ENCODE results near the gene TKT.

The TKT gene

DNA sequence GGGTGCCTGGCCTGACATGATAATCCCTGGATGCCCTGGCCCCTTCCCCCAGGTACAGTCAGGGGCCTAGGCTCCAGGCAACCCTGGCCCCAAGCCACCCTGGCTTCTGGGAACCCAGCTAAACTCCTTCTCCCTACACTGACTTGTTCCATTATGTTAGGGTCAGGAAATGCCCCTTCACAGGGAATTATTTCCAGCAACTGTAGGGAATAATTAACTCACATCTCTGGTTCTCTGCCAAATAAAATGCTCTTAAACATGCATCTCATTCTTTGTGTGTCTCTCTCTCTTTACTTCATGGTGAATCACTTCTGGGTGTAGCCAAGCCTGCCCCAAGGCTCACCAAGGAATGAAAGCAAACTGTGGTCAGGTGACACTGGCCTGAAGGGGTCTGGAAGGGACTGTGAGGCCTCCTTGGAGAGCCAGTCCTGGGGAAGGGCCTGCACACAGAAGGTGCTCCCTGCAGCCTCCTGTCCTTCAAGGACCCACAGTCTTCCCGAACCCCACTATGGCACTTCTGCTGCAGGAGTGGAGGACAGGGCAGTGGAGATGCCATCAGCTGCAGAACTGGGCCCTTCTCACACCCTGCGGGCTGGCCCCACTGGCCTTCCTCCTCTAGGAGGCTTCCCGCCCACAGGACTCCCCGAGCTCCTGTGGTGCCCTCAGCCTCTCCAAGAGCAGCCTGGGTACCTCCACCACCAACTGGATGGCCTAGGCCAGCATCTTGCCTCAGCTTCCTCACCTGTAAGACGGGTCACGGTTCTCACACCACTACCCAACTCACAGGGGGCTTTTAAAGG lies 17.6 kb downstream of the TKT start:
- Histone ChIP-seq H2BK12ac (ENCODE audit: low read length in 2 of 2) (peak overlapping the region; percentile 59 to 75), H4K8ac (ENCODE audit: low read length) (peak overlapping the region; percentile 72), H2BK15ac (ENCODE audit: low read depth, poor library complexity, severe bottlenecking) (peak overlapping the region; percentile 19), H3K79me1 (replicated peaks; ENCODE audit: low read length, poor library complexity, severe bottlenecking) (peaks cover 10% of the 10 kb centered on the region), H3K9ac (ENCODE audit: low read length) (peak overlapping the region; percentile 57), H2BK120ac (ENCODE audit: low read depth, low read length) (no peak overlapping the region), H3K36me3 (ENCODE audit: control insufficient read depth in 1 of 2, insufficient read depth in 2 of 2, low read depth in 1 of 2, low read length in 2 of 2) (peaks cover 74 to 81% of the 10 kb centered on the region in 2 experiments), H3K4ac (ENCODE audit: low read depth in 1 of 2, low read length in 2 of 2) (peak overlapping the region; percentile 57 to 67), H3K4me2 (ENCODE audit: low read length, poor library complexity, severe bottlenecking) (peak overlapping the region; percentile 42), H2AFZ (ENCODE audit: low read depth, low read length) (no peak overlapping the region), H2AK5ac (ENCODE audit: low read length, severe bottlenecking) (peak overlapping the region; percentile 100), H3K4me1 (ENCODE audit: control insufficient read depth, insufficient read depth, low read depth, low read length) (peaks cover 72% of the 10 kb centered on the region), H3K23ac (ENCODE audit: low read length in 2 of 2) (no peak overlapping the region), H3K27ac (ENCODE audit: low read length, poor library complexity, severe bottlenecking) (peak overlapping the region; percentile 98), H2BK5ac (ENCODE audit: low read depth, low read length, poor library complexity, severe bottlenecking) (peak overlapping the region; percentile 88), H3K9me3 (ENCODE audit: control insufficient read depth, low read length) (no peaks in the 10 kb centered on the region), H3K4me3 (ENCODE audit: insufficient read depth in 1 of 2, low read depth in 1 of 2, low read length in 2 of 2) (no peak overlapping the region), H3K18ac (ENCODE audit: low read depth in 1 of 2, low read length in 2 of 2) (peak overlapping the region; percentile 72 to 92), H3K27me3 (ENCODE audit: control insufficient read depth in 1 of 2, insufficient read depth in 1 of 2, low read length in 2 of 2) (no peaks in the 10 kb centered on the region), H4K91ac (ENCODE audit: low read length) (peak overlapping the region; percentile 95), H3K14ac (ENCODE audit: low read length in 2 of 2) (peak overlapping the region in 1 of 2 experiments; percentile 30)
- 91% methylated on average over 6 of the region's 6 CpGs for WGBS
- DNase-seq = peak; percentile 93

DNA sequence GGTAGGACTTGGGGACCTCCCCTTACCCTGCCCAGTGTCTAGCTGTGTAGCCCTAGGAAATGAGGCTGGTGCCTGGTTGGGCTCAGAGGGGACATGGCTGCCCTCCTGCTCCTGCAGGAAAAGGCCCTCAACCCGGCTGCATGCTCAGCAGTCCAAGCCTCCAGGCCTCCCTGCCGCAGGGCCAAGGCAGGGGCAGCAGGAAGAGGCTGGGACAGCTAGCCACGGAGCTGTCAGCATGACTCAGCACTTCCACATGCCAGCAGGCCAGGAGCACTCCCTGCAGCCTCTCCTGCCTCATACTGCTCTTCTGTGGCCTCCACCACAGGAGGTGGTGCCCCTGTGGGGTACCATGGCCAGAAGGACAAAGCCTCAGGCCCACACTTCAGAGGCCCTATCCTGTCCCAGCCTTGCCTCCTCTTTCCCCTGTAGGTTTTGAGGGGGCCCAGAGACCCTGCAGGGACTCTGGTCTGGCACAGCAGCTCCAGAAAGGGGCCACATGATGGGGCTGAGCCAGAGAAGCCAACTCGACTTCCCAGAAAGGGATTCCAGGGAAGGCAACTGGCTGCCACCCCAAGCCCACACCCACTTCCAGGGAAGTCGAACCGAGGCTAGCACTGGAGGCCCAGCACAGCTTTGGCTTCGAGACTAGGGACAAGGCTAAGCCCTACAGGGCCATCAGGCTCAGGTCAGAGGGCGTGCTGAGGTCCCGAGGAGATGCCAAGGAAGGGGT lies 19.5 kb downstream of the TKT start:
- Histone ChIP-seq H3K79me1 (replicated peaks; ENCODE audit: low read length, poor library complexity, severe bottlenecking) (peaks cover 26% of the 10 kb centered on the region), H2BK12ac (ENCODE audit: low read length in 2 of 2) (peak overlapping the region; percentile 12 to 88), H2BK5ac (ENCODE audit: low read depth, low read length, poor library complexity, severe bottlenecking) (peak overlapping the region; percentile 3), H3K4me3 (ENCODE audit: insufficient read depth in 1 of 2, low read depth in 1 of 2, low read length in 2 of 2) (peak overlapping the region in 1 of 2 experiments; percentile 1), H3K9ac (ENCODE audit: low read length) (peak overlapping the region; percentile 81), H3K4ac (ENCODE audit: low read depth in 1 of 2, low read length in 2 of 2) (peak overlapping the region; percentile 9 to 15), H3K4me2 (ENCODE audit: low read length, poor library complexity, severe bottlenecking) (no peak overlapping the region), H3K23ac (ENCODE audit: low read length in 2 of 2) (no peak overlapping the region), H3K36me3 (ENCODE audit: control insufficient read depth in 1 of 2, insufficient read depth in 2 of 2, low read depth in 1 of 2, low read length in 2 of 2) (peaks cover 79 to 91% of the 10 kb centered on the region in 2 experiments), H3K9me3 (ENCODE audit: control insufficient read depth, low read length) (no peaks in the 10 kb centered on the region), H3K4me1 (ENCODE audit: control insufficient read depth, insufficient read depth, low read depth, low read length) (peaks cover 67% of the 10 kb centered on the region), H2BK120ac (ENCODE audit: low read depth, low read length) (peak overlapping the region; percentile 58), H3K18ac (ENCODE audit: low read depth in 1 of 2, low read length in 2 of 2) (peak overlapping the region; percentile 49 to 94), H4K91ac (ENCODE audit: low read length) (peak overlapping the region; percentile 93), H2AK5ac (ENCODE audit: low read length, severe bottlenecking) (peak overlapping the region; percentile 66), H2BK15ac (ENCODE audit: low read depth, poor library complexity, severe bottlenecking) (no peak overlapping the region), H3K27me3 (ENCODE audit: control insufficient read depth in 1 of 2, insufficient read depth in 1 of 2, low read length in 2 of 2) (no peaks in the 10 kb centered on the region), H2AFZ (ENCODE audit: low read depth, low read length) (no peak overlapping the region), H3K27ac (ENCODE audit: low read length, poor library complexity, severe bottlenecking) (peak overlapping the region; percentile 79), H3K14ac (ENCODE audit: low read length in 2 of 2) (peak overlapping the region in 1 of 2 experiments; percentile 55), H4K8ac (ENCODE audit: low read length) (peak overlapping the region; percentile 50)
- 56% methylated on average over 9 of the region's 9 CpGs for WGBS
- DNase-seq = peak; percentile 91

DNA sequence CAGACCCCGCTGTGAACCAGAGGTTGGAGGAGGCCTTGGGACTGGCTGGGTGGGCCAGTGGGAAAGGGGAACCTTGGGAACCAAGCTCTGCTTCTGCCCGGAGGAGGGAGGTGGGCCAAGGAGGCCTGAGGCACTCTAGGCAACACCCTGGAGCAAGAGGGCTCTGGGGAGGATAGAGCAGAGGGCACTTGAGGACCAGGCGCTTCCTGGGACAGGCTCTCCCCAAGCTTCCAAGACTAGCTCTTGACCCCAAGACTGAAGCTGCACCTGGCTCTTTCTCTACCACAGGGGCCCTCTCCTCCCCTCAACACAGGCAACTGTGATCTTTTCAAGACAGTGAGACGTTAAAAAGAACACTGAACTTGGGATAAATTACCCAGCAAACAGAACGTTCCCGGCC lies 20.3 kb downstream of the TKT start:
- WGBS = 63% methylated on average over 4 of the region's 6 CpGs
- H3K4ac ChIP-seq (ENCODE audit: low read depth in 1 of 2, low read length in 2 of 2) = peak overlapping the region; percentile 15 to 48
- peak overlapping the region; percentile 93 for H4K91ac ChIP-seq (ENCODE audit: low read length)
- H3K9me3 ChIP-seq (ENCODE audit: control insufficient read depth, low read length) = no peaks in the 10 kb centered on the region
- H3K36me3 ChIP-seq (ENCODE audit: control insufficient read depth in 1 of 2, insufficient read depth in 2 of 2, low read depth in 1 of 2, low read length in 2 of 2) = peaks cover 79 to 91% of the 10 kb centered on the region in 2 experiments
- H3K27ac ChIP-seq (ENCODE audit: low read length, poor library complexity, severe bottlenecking) = peak overlapping the region; percentile 79
- H3K9ac ChIP-seq (ENCODE audit: low read length) = peak overlapping the region; percentile 81
- no peak overlapping the region for H2BK15ac ChIP-seq (ENCODE audit: low read depth, poor library complexity, severe bottlenecking)
- DNase-seq = no peak
- no peak overlapping the region for H3K23ac ChIP-seq (ENCODE audit: low read length in 2 of 2)
- H3K27me3 ChIP-seq (ENCODE audit: control insufficient read depth in 1 of 2, insufficient read depth in 1 of 2, low read length in 2 of 2) = no peaks in the 10 kb centered on the region
- H4K8ac ChIP-seq (ENCODE audit: low read length) = peak overlapping the region; percentile 50
- H3K4me2 ChIP-seq (ENCODE audit: low read length, poor library complexity, severe bottlenecking) = no peak overlapping the region
- peaks cover 33% of the 10 kb centered on the region for H3K79me1 ChIP-seq (replicated peaks; ENCODE audit: low read length, poor library complexity, severe bottlenecking)
- no peak overlapping the region for H2BK5ac ChIP-seq (ENCODE audit: low read depth, low read length, poor library complexity, severe bottlenecking)
- H3K4me1 ChIP-seq (ENCODE audit: control insufficient read depth, insufficient read depth, low read depth, low read length) = peaks cover 59% of the 10 kb centered on the region
- H2AK5ac ChIP-seq (ENCODE audit: low read length, severe bottlenecking) = peak overlapping the region; percentile 66
- H2AFZ ChIP-seq (ENCODE audit: low read depth, low read length) = no peak overlapping the region
- H3K18ac ChIP-seq (ENCODE audit: low read depth in 1 of 2, low read length in 2 of 2) = peak overlapping the region; percentile 41 to 94
- no peak overlapping the region for H3K4me3 ChIP-seq (ENCODE audit: insufficient read depth in 1 of 2, low read depth in 1 of 2, low read length in 2 of 2)
- H2BK12ac ChIP-seq (ENCODE audit: low read length in 2 of 2) = peak overlapping the region; percentile 35 to 45
- H3K14ac ChIP-seq (ENCODE audit: low read length in 2 of 2) = peak overlapping the region in 1 of 2 experiments; percentile 55
- H2BK120ac ChIP-seq (ENCODE audit: low read depth, low read length) = peak overlapping the region; percentile 46

DNA sequence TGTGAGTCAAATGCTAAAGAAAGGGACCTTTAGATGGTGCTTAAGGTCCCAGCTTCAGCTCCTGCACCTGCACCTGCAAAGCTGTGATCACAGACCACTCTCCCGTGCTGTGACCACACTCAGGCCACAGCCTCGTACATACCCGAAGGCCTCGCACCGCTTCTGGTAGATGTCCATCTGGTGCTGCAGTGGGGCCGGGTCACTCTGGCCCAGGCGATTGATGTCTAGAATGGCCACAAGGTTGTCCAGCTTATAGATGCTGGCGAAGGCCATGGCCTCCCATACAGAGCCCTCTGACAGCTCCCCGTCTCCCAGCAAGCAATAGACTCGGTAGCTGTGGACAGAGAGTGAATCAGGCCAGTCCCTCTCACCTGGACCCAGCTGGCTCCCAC lies 21.0 kb downstream of the TKT start:
- peak overlapping the region; percentile 3 for H2AK5ac ChIP-seq (ENCODE audit: low read length, severe bottlenecking)
- peaks cover 54% of the 10 kb centered on the region for H3K4me1 ChIP-seq (ENCODE audit: control insufficient read depth, insufficient read depth, low read depth, low read length)
- no peak overlapping the region for H2BK15ac ChIP-seq (ENCODE audit: low read depth, poor library complexity, severe bottlenecking)
- no peak overlapping the region for H2BK120ac ChIP-seq (ENCODE audit: low read depth, low read length)
- no peak overlapping the region for H2BK5ac ChIP-seq (ENCODE audit: low read depth, low read length, poor library complexity, severe bottlenecking)
- no peak for DNase-seq
- no peak overlapping the region for H3K4ac ChIP-seq (ENCODE audit: low read depth in 1 of 2, low read length in 2 of 2)
- no peaks in the 10 kb centered on the region for H3K9me3 ChIP-seq (ENCODE audit: control insufficient read depth, low read length)
- no peak overlapping the region for H4K91ac ChIP-seq (ENCODE audit: low read length)
- H3K36me3 ChIP-seq (ENCODE audit: control insufficient read depth in 1 of 2, insufficient read depth in 2 of 2, low read depth in 1 of 2, low read length in 2 of 2) = peaks cover 79 to 91% of the 10 kb centered on the region in 2 experiments
- no peak overlapping the region for H3K4me3 ChIP-seq (ENCODE audit: insufficient read depth in 1 of 2, low read depth in 1 of 2, low read length in 2 of 2)
- no peak overlapping the region for H2AFZ ChIP-seq (ENCODE audit: low read depth, low read length)
- H4K8ac ChIP-seq (ENCODE audit: low read length) = no peak overlapping the region
- H3K9ac ChIP-seq (ENCODE audit: low read length) = no peak overlapping the region
- no peak overlapping the region for H3K4me2 ChIP-seq (ENCODE audit: low read length, poor library complexity, severe bottlenecking)
- H3K23ac ChIP-seq (ENCODE audit: low read length in 2 of 2) = no peak overlapping the region
- H2BK12ac ChIP-seq (ENCODE audit: low read length in 2 of 2) = peak overlapping the region in 1 of 2 experiments; percentile 45
- peak overlapping the region in 1 of 2 experiments; percentile 18 for H3K18ac ChIP-seq (ENCODE audit: low read depth in 1 of 2, low read length in 2 of 2)
- H3K14ac ChIP-seq (ENCODE audit: low read length in 2 of 2) = no peak overlapping the region
- no peaks in the 10 kb centered on the region for H3K27me3 ChIP-seq (ENCODE audit: control insufficient read depth in 1 of 2, insufficient read depth in 1 of 2, low read length in 2 of 2)
- no peak overlapping the region for H3K27ac ChIP-seq (ENCODE audit: low read length, poor library complexity, severe bottlenecking)
- peaks cover 40% of the 10 kb centered on the region for H3K79me1 ChIP-seq (replicated peaks; ENCODE audit: low read length, poor library complexity, severe bottlenecking)
- 97% methylated on average over 10 of the region's 10 CpGs for WGBS
